Esophagus muscularis mucosa (tissue), 4 donors: ENCODE data around the gene NELFB. TPM values are rescaled to one million over a fixed set of nuclear protein-coding genes. Genes with fewer than 3 reads are reported as not detected.

ENCODE experiments used
- DNase-seq: peaks from one replicate; pipeline ENCODE4 v3.0.0-alpha.2; 2017; ENCODE audit errors: extremely low spot score
- H3K27ac ChIP-seq, 4 donors: fragments of 200-600 bp; sonication (generic); replicated peaks in 1 of 4; 1 replicate in 3 of 4; 2 replicates in 1 of 4; pipeline ENCODE4 v1.5.1; 2016 to 2019; ENCODE audit warnings: mild to moderate bottlenecking in 1 of 4
- H3K27me3 ChIP-seq, 4 donors: fragments of 200-600 bp; sonication (generic); one replicate each; pipeline versions ENCODE4 v1.5.1 to v1.6.0; 2016 to 2019
- H3K36me3 ChIP-seq, 4 donors: fragments of 200-600 bp; sonication (generic); one replicate each; pipeline ENCODE4 v1.5.1; 2016 to 2019
- H3K4me1 ChIP-seq, 4 donors: fragments of 200-600 bp; sonication (generic); one replicate each; pipeline ENCODE4 v1.5.1; 2016 to 2019
- H3K4me3 ChIP-seq, 4 donors: fragments of 200-600 bp; sonication (generic); 1 replicate in 2 of 4; 2 replicates in 2 of 4; pipeline ENCODE4 v1.5.1; 2016 to 2019; ENCODE audit warnings: mild to moderate bottlenecking in 4 of 4, moderate library complexity in 1 of 4
- H3K9me3 ChIP-seq, 4 donors: fragments of 200-600 bp; sonication (generic); 1 replicate in 3 of 4; 2 replicates in 1 of 4; pipeline ENCODE4 v1.5.1; 2016 to 2019
- EP300 ChIP-seq: sonication (generic); formaldehyde crosslinking; IDR thresholded peaks from one replicate; pipeline ENCODE4 v1.6.1; 2017; ENCODE audit warnings: antibody characterized with exemption
- POLR2A ChIP-seq: fragments of 450-650 bp; IDR thresholded peaks from one replicate; pipeline ENCODE4 v1.6.1; 2017; ENCODE audit warnings: antibody characterized with exemption, moderate library complexity, mild to moderate bottlenecking, low read depth
- POLR2AphosphoS5 ChIP-seq, 2 donors: sonication (generic); formaldehyde crosslinking; IDR thresholded peaks; one replicate each; pipeline ENCODE4 v1.6.1; 2017; ENCODE audit warnings: antibody characterized with exemption in 2 of 2
- WGBS: methylation state at CpG from one replicate; pipeline ENCODE4 v1.1.5; 2018; 5-methylcytosine and 5-hydroxymethylcytosine counted together
- intact Hi-C: fragments of 100-400 bp; cut with DNase I; formaldehyde crosslinking; loops from one replicate; pipeline ENCODE4 v1.15.1; 2023
- total RNA-seq, 4 donors: library from RNA; depleted of rRNA; stranded (reverse); fragments of >200 nt; gene quantifications; one replicate each; pipeline versions ENCODE4 v1.1.0 to v1.2.1, GENCODE V29; 2016
- TF ChIP-seq, protein P1 (sequence below), 3 experiments: fragments of 200-600 bp in 2 of 3; fragments of 450-650 bp in 1 of 3; sonication (generic) in 2 of 3; IDR thresholded peaks; one replicate each; pipeline ENCODE4 v1.5.1; 2017 to 2019; ENCODE audit warnings: antibody characterized with exemption in 3 of 3, mild to moderate bottlenecking in 2 of 3, moderate library complexity in 1 of 3

Gene NELFB
- total RNA-seq, 4 donors from 2014 or later = 26.6 to 73.2 (median 48.8) TPM

DNA sequence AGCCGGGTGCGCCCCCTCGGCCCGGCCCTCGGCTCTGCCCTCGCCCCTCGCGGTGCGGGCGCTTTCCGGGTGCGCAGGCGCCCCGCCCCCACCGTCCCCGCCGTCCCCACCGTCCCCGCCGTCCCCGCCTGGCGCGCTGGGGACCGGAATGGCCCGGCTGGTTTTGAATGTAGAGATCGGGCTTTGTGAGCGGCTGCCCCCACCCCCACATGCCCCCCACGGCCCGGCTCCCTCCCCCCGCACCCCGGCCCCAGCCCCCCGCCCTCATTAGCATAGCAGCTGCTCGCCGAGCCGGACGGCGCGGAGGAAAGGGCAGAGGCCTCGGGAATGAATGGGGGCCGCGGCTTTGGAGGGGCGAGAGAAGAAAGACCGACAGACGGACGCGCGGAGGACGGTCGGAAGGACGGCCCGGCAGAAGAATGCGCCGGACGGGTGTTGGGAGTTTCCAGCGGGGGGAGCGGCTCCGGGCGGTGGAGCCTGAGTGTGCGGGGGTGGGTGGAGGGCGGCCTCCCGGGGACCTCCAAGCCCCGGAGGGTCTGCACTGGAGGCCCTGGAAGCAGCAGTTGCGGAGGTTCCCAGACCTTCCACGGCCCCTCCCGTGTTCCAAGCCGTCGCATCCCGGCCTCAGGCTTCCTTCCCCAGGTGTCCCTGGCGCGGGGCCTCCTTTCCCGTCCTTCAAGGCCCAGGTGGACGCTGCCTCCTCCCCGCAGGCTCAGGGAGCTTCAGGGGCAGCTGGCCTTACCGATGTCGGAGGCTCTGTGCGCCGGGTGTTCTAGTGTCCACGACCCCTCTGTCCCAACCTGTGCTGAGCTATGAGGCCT, 40.9 kb downstream of the NELFB start:
- WGBS = 18% methylated on average over 33 of the region's 78 CpGs
- H3K27me3 ChIP-seq = peaks cover 4 to 94% (median 56%) of the 10 kb centered on the region in 4 donors

DNA sequence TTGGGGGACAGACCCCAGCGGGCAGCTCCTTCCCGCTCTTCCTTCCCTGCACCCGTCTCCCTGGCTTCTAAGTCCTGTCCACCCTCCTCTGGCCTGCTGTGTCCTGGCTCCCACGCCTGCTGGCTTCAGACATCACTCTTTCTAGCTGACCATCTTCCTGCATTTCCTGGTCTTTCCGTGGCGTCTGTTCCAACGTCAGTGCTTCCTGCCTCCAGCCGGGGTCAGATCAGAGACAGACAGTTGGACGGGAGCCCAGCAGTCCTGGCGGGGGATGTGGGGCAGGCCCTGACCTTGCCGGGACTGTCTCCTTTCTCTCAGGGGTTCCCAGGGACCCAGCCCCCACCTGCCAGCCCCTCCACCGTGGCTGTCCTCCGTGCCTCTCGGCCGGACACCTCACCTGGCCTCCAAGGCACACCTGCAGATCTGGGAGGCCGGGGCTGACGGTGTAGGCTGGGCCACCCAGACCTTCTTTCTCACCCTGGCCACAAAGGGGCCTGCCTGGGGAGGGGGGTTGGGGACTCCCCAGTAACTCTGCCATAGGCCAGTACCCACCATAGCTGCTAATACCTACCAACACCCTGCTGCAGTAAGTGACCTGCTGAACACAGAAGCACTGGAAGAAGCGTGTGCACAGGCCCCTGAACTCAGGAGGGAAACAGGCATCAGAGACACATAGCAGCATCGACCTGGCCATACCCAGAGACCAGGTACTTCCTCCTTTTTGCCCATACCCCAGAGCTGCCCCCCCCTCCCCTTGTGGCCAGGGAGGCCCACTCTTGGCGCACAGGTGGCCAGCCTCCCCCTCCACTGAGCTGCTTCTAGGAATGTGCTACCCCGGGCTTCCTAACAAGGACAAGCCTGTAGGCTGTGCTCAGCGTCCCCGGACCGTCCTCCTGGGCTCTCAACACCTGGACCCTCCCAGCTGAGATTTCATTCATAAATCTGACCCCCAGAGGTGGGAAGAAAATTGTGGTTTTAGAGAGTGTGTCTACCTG, 41.8 kb downstream of the NELFB start:
- TF ChIP-seq POLR2A = no peak
- TF ChIP-seq, protein P1, sequence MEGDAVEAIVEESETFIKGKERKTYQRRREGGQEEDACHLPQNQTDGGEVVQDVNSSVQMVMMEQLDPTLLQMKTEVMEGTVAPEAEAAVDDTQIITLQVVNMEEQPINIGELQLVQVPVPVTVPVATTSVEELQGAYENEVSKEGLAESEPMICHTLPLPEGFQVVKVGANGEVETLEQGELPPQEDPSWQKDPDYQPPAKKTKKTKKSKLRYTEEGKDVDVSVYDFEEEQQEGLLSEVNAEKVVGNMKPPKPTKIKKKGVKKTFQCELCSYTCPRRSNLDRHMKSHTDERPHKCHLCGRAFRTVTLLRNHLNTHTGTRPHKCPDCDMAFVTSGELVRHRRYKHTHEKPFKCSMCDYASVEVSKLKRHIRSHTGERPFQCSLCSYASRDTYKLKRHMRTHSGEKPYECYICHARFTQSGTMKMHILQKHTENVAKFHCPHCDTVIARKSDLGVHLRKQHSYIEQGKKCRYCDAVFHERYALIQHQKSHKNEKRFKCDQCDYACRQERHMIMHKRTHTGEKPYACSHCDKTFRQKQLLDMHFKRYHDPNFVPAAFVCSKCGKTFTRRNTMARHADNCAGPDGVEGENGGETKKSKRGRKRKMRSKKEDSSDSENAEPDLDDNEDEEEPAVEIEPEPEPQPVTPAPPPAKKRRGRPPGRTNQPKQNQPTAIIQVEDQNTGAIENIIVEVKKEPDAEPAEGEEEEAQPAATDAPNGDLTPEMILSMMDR (IDR thresholded peaks at IDR 0.05) = no peak
- TF ChIP-seq EP300 = no peak
- peak; percentile 44 to 56 for TF ChIP-seq POLR2AphosphoS5 (IDR thresholded peaks at IDR 0.05)
- H3K36me3 ChIP-seq = no peaks in the 10 kb centered on the region
- H3K4me1 ChIP-seq = peaks cover 36 to 71% (median 52%) of the 10 kb centered on the region in 4 donors
- DNase-seq = no peak
- peak overlapping the region; percentile 45 to 66 (median 50) for H3K4me3 ChIP-seq
- H3K9me3 ChIP-seq = peaks cover 0 to 8% (median 2%) of the 10 kb centered on the region in 4 donors
- 35% methylated on average over 17 of the region's 24 CpGs for WGBS
- peak overlapping the region; percentile 64 to 78 (median 68) for H3K27ac ChIP-seq
- H3K27me3 ChIP-seq = peaks cover 4 to 95% (median 56%) of the 10 kb centered on the region in 4 donors
- intact Hi-C loops = loop anchor here (5.0 to 10.0 kb wide), 2 partner anchors 110 to 228 kb away; no protein-coding TSS in a partner anchor

More for the DNA sequence above, 40.9 kb downstream of the NELFB start:
- TF ChIP-seq, protein P1 (IDR thresholded peaks at IDR 0.05) = no peak
- TF ChIP-seq EP300 (no peak), POLR2AphosphoS5 (IDR thresholded peaks at IDR 0.05) (no peak), POLR2A (no peak)
- Histone ChIP-seq H3K4me3 (peak overlapping the region; percentile 45 to 66 (median 50)), H3K36me3 (no peaks in the 10 kb centered on the region), H3K4me1 (peaks cover 32 to 64% (median 46%) of the 10 kb centered on the region in 4 donors), H3K27ac (peak overlapping the region; percentile 44 to 78 (median 68)), H3K9me3 (peaks cover 0 to 8% (median 2%) of the 10 kb centered on the region in 4 donors)
- DNase-seq = no peak
- intact Hi-C loops = loop anchor here (5.0 to 10.0 kb wide), 2 partner anchors 111 to 229 kb away; no protein-coding TSS in a partner anchor

DNA sequence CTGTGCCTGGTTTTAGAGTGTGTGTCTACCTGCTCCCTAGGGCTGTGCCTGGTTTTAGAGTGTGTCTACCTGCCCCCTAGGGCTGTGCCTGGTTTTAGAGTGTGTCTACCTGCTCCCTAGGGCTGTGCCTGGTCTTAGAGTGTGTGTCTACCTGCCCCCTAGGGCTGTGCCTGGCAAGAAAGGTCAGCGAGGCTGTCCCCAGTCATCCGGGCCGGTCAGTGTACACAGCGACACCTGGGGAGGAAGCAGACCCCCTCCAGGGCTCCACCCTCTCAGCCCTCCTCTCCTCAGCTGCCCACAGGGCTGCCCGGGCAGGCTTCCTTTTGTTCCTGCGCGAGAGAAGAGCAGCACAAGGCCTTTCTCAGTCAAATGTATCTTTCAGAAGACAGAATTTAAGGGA, 42.8 kb downstream of the NELFB start:
- peak overlapping the region in 1 of 4 donors; percentile 59 for H3K4me3 ChIP-seq
- no peak for DNase-seq
- no peaks in the 10 kb centered on the region for H3K36me3 ChIP-seq
- no peak for TF ChIP-seq POLR2AphosphoS5 (IDR thresholded peaks at IDR 0.05)
- TF ChIP-seq, protein P1 (IDR thresholded peaks at IDR 0.05) = no peak
- no peak for TF ChIP-seq EP300
- no peak for TF ChIP-seq POLR2A
- H3K4me1 ChIP-seq = peaks cover 40 to 78% (median 59%) of the 10 kb centered on the region in 4 donors
- intact Hi-C loops = loop anchor here (5.0 to 10.0 kb wide), 2 partner anchors 109 to 227 kb away; no protein-coding TSS in a partner anchor
- 83% methylated on average over 7 of the region's 7 CpGs for WGBS
- peaks cover 0 to 8% (median 2%) of the 10 kb centered on the region in 4 donors for H3K9me3 ChIP-seq
- H3K27ac ChIP-seq = peak overlapping the region; percentile 50 to 78 (median 68)
- H3K27me3 ChIP-seq = peaks cover 4 to 92% (median 56%) of the 10 kb centered on the region in 4 donors
